HG03432 (cell line): ENCODE data around the gene PLA2G3.
"Not testable (repeated sequence)": the region's sequence is repeated elsewhere in the genome, so short reads cannot be mapped to it uniquely, and the experiment has no call there.

Source experiments
- ATAC-seq: cut with Tn5 transposase; IDR thresholded peaks from one replicate; pipeline ENCODE4 v1.9.1; 2021; ENCODE audit warnings: mild to moderate bottlenecking, moderate library complexity; ENCODE audit not compliant: unreplicated experiment

Gene PLA2G3

GRCh38 chr22:31102441-31103081 lies 37.7 kb downstream of the PLA2G3 start:
- no peak for ATAC-seq

GRCh38 chr22:31100762-31101525 lies 39.4 kb downstream of the PLA2G3 start:
- ATAC-seq: no peak

- no peak for ATAC-seq
Observed at GRCh38 chr22:31099841-31100761, 40.2 kb downstream of the PLA2G3 start.

GRCh38 chr22:31099386-31099785 lies 40.9 kb downstream of the PLA2G3 start:
- no peak for ATAC-seq

- no peak for ATAC-seq
Observed at GRCh38 chr22:31098632-31099110, 41.6 kb downstream of the PLA2G3 start.

GRCh38 chr22:31097941-31098631 lies 42.2 kb downstream of the PLA2G3 start:
- ATAC-seq: no peak

GRCh38 chr22:31097539-31097938 lies 42.8 kb downstream of the PLA2G3 start:
- ATAC-seq: not testable (repeated sequence)

- no peak for ATAC-seq
Observed at GRCh38 chr22:31096657-31097279, 43.5 kb downstream of the PLA2G3 start.

GRCh38 chr22:31095637-31096249 lies 44.6 kb downstream of the PLA2G3 start:
- no peak for ATAC-seq

GRCh38 chr22:31094741-31095140 lies 45.6 kb downstream of the PLA2G3 start:
- ATAC-seq: no peak

GRCh38 chr22:31094021-31094551 lies 46.2 kb downstream of the PLA2G3 start:
- ATAC-seq: no peak

GRCh38 chr22:31093086-31093850 lies 47.0 kb downstream of the PLA2G3 start:
- ATAC-seq: no peak

- no peak for ATAC-seq
Observed at GRCh38 chr22:31092161-31092560, 48.1 kb downstream of the PLA2G3 start.

- no peak for ATAC-seq
Observed at GRCh38 chr22:31091106-31091975, 49.0 kb downstream of the PLA2G3 start.

GRCh38 chr22:31090217-31091085 lies 49.9 kb downstream of the PLA2G3 start:
- no peak for ATAC-seq

- ATAC-seq: no peak
Observed at GRCh38 chr22:31089160-31090100, 50.9 kb downstream of the PLA2G3 start.
